ENCODE results near the gene PSTPIP2.

GRCh38 chr18:46040033-46040746 lies 31.9 kb downstream of the PSTPIP2 start:
- no peak for TF ChIP-seq TCF7 (IDR thresholded peaks at IDR 0.05; ENCODE audit: low read depth)
- TF ChIP-seq ZNF331 (CRISPR knock-in tag; IDR thresholded peaks at IDR 0.05) = no peak
- TF ChIP-seq MXD1 (CRISPR knock-in tag; IDR thresholded peaks at IDR 0.05) = no peak
- no peak for TF ChIP-seq ZMAT3 (CRISPR knock-in tag; conservative IDR thresholded peaks at IDR 0.05)
- TF ChIP-seq CHD4 (IDR thresholded peaks at IDR 0.05; ENCODE audit: borderline replicate concordance, low read length) = no peak
- no peak for TF ChIP-seq RFX5 (IDR thresholded peaks at IDR 0.05; ENCODE audit: low read depth, low read length)
- no peak for TF ChIP-seq ATF2 (CRISPR knock-in tag; IDR thresholded peaks at IDR 0.05)
- no peak for TF ChIP-seq ZNF510 (CRISPR knock-in tag; IDR thresholded peaks at IDR 0.05; ENCODE audit: low read depth)
- no peak for TF ChIP-seq RXRB (CRISPR knock-in tag; IDR thresholded peaks at IDR 0.05; ENCODE audit: borderline replicate concordance)
- no peak for TF ChIP-seq RXRA (CRISPR knock-in tag; IDR thresholded peaks at IDR 0.05)
- TF ChIP-seq SMAD1 (CRISPR knock-in tag; IDR thresholded peaks at IDR 0.05; ENCODE audit: borderline replicate concordance, low read depth) = no peak

Data from HepG2 (cell line).